Activated CD8-positive, alpha-beta T cell treated with anti-CD3 and anti-CD28 coated beads for 36 hours (primary cell): ENCODE results near the gene CAMTA1. TPM values are rescaled to one million over a fixed set of nuclear protein-coding genes. Genes with fewer than 3 reads are reported as not detected.

Experiments used
- ATAC-seq: fragments of 200-7000 bp; cut with Tn5 transposase; one replicate; pipeline ENCODE4 v1.10.0; 2021; ENCODE audit warnings: mild to moderate bottlenecking, moderate library complexity
- CTCF ChIA-PET: fragments of 350-600 bp; sonication (Branson Sonifier 250); formaldehyde crosslinking; loops from one replicate; lab custom pipeline; 2021; ENCODE audit warnings: antibody characterized with exemption; lab: Charles Lee
- POLR2A ChIA-PET: fragments of 350-600 bp; sonication (Branson Sonifier 250); formaldehyde crosslinking; loops from one replicate; lab custom pipeline; 2021; ENCODE audit warnings: antibody characterized with exemption; lab: Charles Lee
- DNase-seq: peaks from one replicate; pipeline ENCODE4 v3.0.0-alpha.2; 2020
- H3K27ac Mint-ChIP-seq: one replicate; pipeline ENCODE4 v1.8.0; 2021; ENCODE audit warnings: mild to moderate bottlenecking, mixed read lengths
- H3K27me3 Mint-ChIP-seq: one replicate; pipeline ENCODE4 v1.8.0; 2021; ENCODE audit warnings: mixed read lengths
- H3K36me3 Mint-ChIP-seq: one replicate; pipeline ENCODE4 v1.8.0; 2021; ENCODE audit warnings: low read depth, mixed read lengths
- H3K4me1 Mint-ChIP-seq: one replicate; pipeline ENCODE4 v1.8.0; 2021; ENCODE audit warnings: low read depth, mixed read lengths
- H3K4me3 Mint-ChIP-seq: one replicate; pipeline ENCODE4 v1.8.0; 2021; ENCODE audit warnings: mild to moderate bottlenecking, moderate library complexity, mixed read lengths
- H3K9me3 Mint-ChIP-seq: one replicate; pipeline ENCODE4 v1.8.0; 2021; ENCODE audit warnings: mixed read lengths
- intact Hi-C: fragments of 100-400 bp; cut with micrococcal nuclease; formaldehyde crosslinking; loops from one replicate; pipeline ENCODE4 v1.10.0; 2022
- total RNA-seq, 2 experiments: library from RNA; stranded (reverse); gene quantifications; one replicate each; pipeline ENCODE4 v1.2.3, GENCODE V29; 2021
- TF ChIP-seq, protein P1 (sequence below): fragments of 200-600 bp; IDR thresholded peaks from one replicate; pipeline ENCODE4 v1.8.0; 2022; ENCODE audit warnings: antibody characterized with exemption, mild to moderate bottlenecking

The CAMTA1 gene
- total RNA-seq, 2 experiments from 2014 or later, result 67.7 to 70.9 TPM

GRCh38 chr1:7710859-7711258, 925.6 kb downstream of the CAMTA1 start:
- DNase-seq (no peak), ATAC-seq (no peak)
- Mint-ChIP-seq H3K4me1 (peaks cover 4% of the 10 kb centered on the region), H3K27ac (no peak overlapping the region), H3K36me3 (no peaks in the 10 kb centered on the region), H3K9me3 (no peaks in the 10 kb centered on the region), H3K4me3 (no peak overlapping the region), H3K27me3 (peaks cover 35% of the 10 kb centered on the region)
- CTCF ChIA-PET, result interaction anchor here (1.4 to 3.8 kb wide), 3 partner anchors 9 to 42 kb away, joined by 3 to 22 read pairs (median 10); no protein-coding TSS in a partner anchor
- TF ChIP-seq, protein P1, sequence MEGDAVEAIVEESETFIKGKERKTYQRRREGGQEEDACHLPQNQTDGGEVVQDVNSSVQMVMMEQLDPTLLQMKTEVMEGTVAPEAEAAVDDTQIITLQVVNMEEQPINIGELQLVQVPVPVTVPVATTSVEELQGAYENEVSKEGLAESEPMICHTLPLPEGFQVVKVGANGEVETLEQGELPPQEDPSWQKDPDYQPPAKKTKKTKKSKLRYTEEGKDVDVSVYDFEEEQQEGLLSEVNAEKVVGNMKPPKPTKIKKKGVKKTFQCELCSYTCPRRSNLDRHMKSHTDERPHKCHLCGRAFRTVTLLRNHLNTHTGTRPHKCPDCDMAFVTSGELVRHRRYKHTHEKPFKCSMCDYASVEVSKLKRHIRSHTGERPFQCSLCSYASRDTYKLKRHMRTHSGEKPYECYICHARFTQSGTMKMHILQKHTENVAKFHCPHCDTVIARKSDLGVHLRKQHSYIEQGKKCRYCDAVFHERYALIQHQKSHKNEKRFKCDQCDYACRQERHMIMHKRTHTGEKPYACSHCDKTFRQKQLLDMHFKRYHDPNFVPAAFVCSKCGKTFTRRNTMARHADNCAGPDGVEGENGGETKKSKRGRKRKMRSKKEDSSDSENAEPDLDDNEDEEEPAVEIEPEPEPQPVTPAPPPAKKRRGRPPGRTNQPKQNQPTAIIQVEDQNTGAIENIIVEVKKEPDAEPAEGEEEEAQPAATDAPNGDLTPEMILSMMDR, result no peak
- intact Hi-C loops, result no loop called here
- POLR2A ChIA-PET, result no interaction called here

- ChIA-PET POLR2A (no interaction called here), CTCF (interaction anchor here (0.8 to 1.1 kb wide), 2 partner anchors 40 to 45 kb away, joined by 3 to 5 read pairs; no protein-coding TSS in a partner anchor)
- peaks cover 18% of the 10 kb centered on the region for H3K27me3 Mint-ChIP-seq
Measured at GRCh38 chr1:7712731-7713323, 927.6 kb downstream of the CAMTA1 start.

GRCh38 chr1:7716506-7716905, 931.3 kb downstream of the CAMTA1 start:
- no peak for ATAC-seq

More at GRCh38 chr1:7712731-7713323, 927.6 kb downstream of the CAMTA1 start:
- H3K36me3 Mint-ChIP-seq, result no peaks in the 10 kb centered on the region
- intact Hi-C loops, result no loop called here
- no peak overlapping the region for H3K27ac Mint-ChIP-seq
- H3K4me3 Mint-ChIP-seq, result no peak overlapping the region
- TF ChIP-seq, protein P1, result no peak
- ATAC-seq (no peak), DNase-seq (no peak)
- H3K9me3 Mint-ChIP-seq, result no peaks in the 10 kb centered on the region
- no peaks in the 10 kb centered on the region for H3K4me1 Mint-ChIP-seq

GRCh38 chr1:7717748-7718368, 932.6 kb downstream of the CAMTA1 start:
- no peak for ATAC-seq
- Mint-ChIP-seq H3K9me3 (no peaks in the 10 kb centered on the region), H3K27ac (no peak overlapping the region), H3K4me1 (no peaks in the 10 kb centered on the region), H3K36me3 (no peaks in the 10 kb centered on the region), H3K27me3 (peaks cover 8% of the 10 kb centered on the region), H3K4me3 (no peak overlapping the region)
- POLR2A ChIA-PET, result no interaction called here
- intact Hi-C loops, result no loop called here
- TF ChIP-seq, protein P1, result no peak
- CTCF ChIA-PET, result interaction anchor here (0.8 to 4.0 kb wide), 3 partner anchors 10 to 35 kb away, joined by 3 to 18 read pairs (median 3); no protein-coding TSS in a partner anchor
- no peak for DNase-seq

More at GRCh38 chr1:7716506-7716905, 931.3 kb downstream of the CAMTA1 start:
- H3K27me3 Mint-ChIP-seq, result peaks cover 13% of the 10 kb centered on the region
- CTCF ChIA-PET, result no interaction called here
- H3K27ac Mint-ChIP-seq, result no peak overlapping the region
- no peaks in the 10 kb centered on the region for H3K9me3 Mint-ChIP-seq
- intact Hi-C loops, result no loop called here
- H3K4me3 Mint-ChIP-seq, result no peak overlapping the region
- POLR2A ChIA-PET, result no interaction called here
- no peaks in the 10 kb centered on the region for H3K4me1 Mint-ChIP-seq
- TF ChIP-seq, protein P1, result no peak
- no peak for DNase-seq
- H3K36me3 Mint-ChIP-seq, result no peaks in the 10 kb centered on the region
